ENCODE results near the gene KRTAP2-3. TPM values are rescaled to one million over a fixed set of nuclear protein-coding genes. Genes with fewer than 3 reads are reported as not detected.

The KRTAP2-3 gene
- total RNA-seq, 1 experiment from 2014 or later: 6.3 TPM

GRCh38 chr17:41076788-41077187 is 16.9 kb upstream of the KRTAP2-3 start:
- Histone ChIP-seq H3K4me1 (ENCODE audit: control insufficient read depth in 1 of 2, insufficient read depth in 2 of 2, low read length in 2 of 2) (peaks cover 0 to 58% of the 10 kb centered on the region in 2 experiments; a peak in 2 of 4 replicates), H3K79me2 (ENCODE audit: insufficient read depth, low read length) (peaks cover 80% of the 10 kb centered on the region), H3K36me3 (ENCODE audit: control insufficient read depth in 1 of 2, insufficient read depth in 2 of 2, low read length in 2 of 2) (peaks cover 0 to 76% of the 10 kb centered on the region in 2 experiments; a peak in 2 of 4 replicates), H3K4me3 (replicated peaks in 1 of 2; ENCODE audit: low read depth in 1 of 2, low read length in 2 of 2) (no peak overlapping the region), H3K9me2 (ENCODE audit: insufficient read depth) (no peaks in the 10 kb centered on the region), H2AFZ (ENCODE audit: low read depth, low read length, poor library complexity, severe bottlenecking) (no peak overlapping the region), H4K20me1 (ENCODE audit: insufficient read depth) (no peaks in the 10 kb centered on the region), H3K4me2 (ENCODE audit: low read length) (no peak overlapping the region), H3K27me3 (ENCODE audit: insufficient read depth, low read length) (no peaks in the 10 kb centered on the region), H3K9me3 (ENCODE audit: control insufficient read depth in 1 of 2, insufficient read depth in 1 of 2, low read depth in 1 of 2, low read length in 2 of 2) (no peaks in the 10 kb centered on the region), H3K9ac (ENCODE audit: low read length) (no peak overlapping the region), H3K27ac (ENCODE audit: low read depth, low read length) (no peak overlapping the region)
- no TSS peak for BruUV-seq (replicated peaks)
- ChIA-PET POLR2A (no interaction called here), RAD21 (ENCODE audit: low non-redundant PET in 1 of 2, low total read pairs in 2 of 2, uncharacterized antibody in 2 of 2, unreplicated experiment in 2 of 2) (no interaction called here), CTCF (no interaction called here)
- DNase-seq (ENCODE audit: low read depth, low spot score): no peak
- TF ChIP-seq CEBPB (IDR thresholded peaks at IDR 0.05; ENCODE audit: low read depth) (no peak), MAX (IDR thresholded peaks at IDR 0.05) (no peak), SRF (IDR thresholded peaks at IDR 0.05; ENCODE audit: low read depth) (no peak), EZH2 (IDR thresholded peaks at IDR 0.05) (no peak), SP1 (IDR thresholded peaks at IDR 0.05; ENCODE audit: low read depth) (no peak), ZNF274 (IDR thresholded peaks at IDR 0.05; ENCODE audit: low read depth, low read length) (no peak), FOSL1 (IDR thresholded peaks at IDR 0.05; ENCODE audit: low read depth) (no peak), ZBTB33 (IDR thresholded peaks at IDR 0.05; ENCODE audit: extremely low read depth, insufficient replicate concordance, low read length) (no peak), EGR1 (IDR thresholded peaks at IDR 0.05; ENCODE audit: low read depth) (no peak)
- ATAC-seq: no peak
- intact Hi-C loops (cut with micrococcal nuclease): no loop called here

GRCh38 chr17:41073676-41074075 is 13.8 kb upstream of the KRTAP2-3 start:
- ChIA-PET RAD21 (ENCODE audit: low non-redundant PET in 1 of 2, low total read pairs in 2 of 2, uncharacterized antibody in 2 of 2, unreplicated experiment in 2 of 2) (no interaction called here), POLR2A (no interaction called here), CTCF (no interaction called here)
- no TSS peak for BruUV-seq (replicated peaks)
- DNase-seq (ENCODE audit: low read depth, low spot score) (no peak), ATAC-seq (no peak)
- TF ChIP-seq SRF (IDR thresholded peaks at IDR 0.05; ENCODE audit: low read depth) (no peak), EZH2phosphoT487 (IDR thresholded peaks at IDR 0.05; ENCODE audit: borderline replicate concordance) (no peak), CTCF (IDR thresholded peaks at IDR 0.05 in 2 of 3, conservative IDR thresholded peaks at IDR 0.05 in 1 of 3; ENCODE audit: borderline replicate concordance in 1 of 3, insufficient read depth in 1 of 3, low read depth in 2 of 3, low read length in 2 of 3) (no peak)
- H3K36me3 ChIP-seq (ENCODE audit: control insufficient read depth in 1 of 2, insufficient read depth in 2 of 2, low read length in 2 of 2): peaks cover 0 to 84% of the 10 kb centered on the region in 2 experiments; a peak in 2 of 4 replicates
- H3K27ac ChIP-seq (ENCODE audit: low read depth, low read length): no peak overlapping the region
- H3K4me1 ChIP-seq (ENCODE audit: control insufficient read depth in 1 of 2, insufficient read depth in 2 of 2, low read length in 2 of 2): peaks cover 0 to 51% of the 10 kb centered on the region in 2 experiments; a peak in 2 of 4 replicates
- no peaks in the 10 kb centered on the region for H4K20me1 ChIP-seq (ENCODE audit: insufficient read depth)
- no peaks in the 10 kb centered on the region for H3K27me3 ChIP-seq (ENCODE audit: insufficient read depth, low read length)
- H3K4me2 ChIP-seq (ENCODE audit: low read length): no peak overlapping the region
- no peaks in the 10 kb centered on the region for H3K9me2 ChIP-seq (ENCODE audit: insufficient read depth)
- peaks cover 57% of the 10 kb centered on the region for H3K79me2 ChIP-seq (ENCODE audit: insufficient read depth, low read length)
- no peak overlapping the region for H2AFZ ChIP-seq (ENCODE audit: low read depth, low read length, poor library complexity, severe bottlenecking)
- H3K9me3 ChIP-seq (ENCODE audit: control insufficient read depth in 1 of 2, insufficient read depth in 1 of 2, low read depth in 1 of 2, low read length in 2 of 2): no peaks in the 10 kb centered on the region
- no peak overlapping the region for H3K4me3 ChIP-seq (replicated peaks in 1 of 2; ENCODE audit: low read depth in 1 of 2, low read length in 2 of 2)
- intact Hi-C loops (cut with micrococcal nuclease): no loop called here
- no peak overlapping the region for H3K9ac ChIP-seq (ENCODE audit: low read length)

All from HCT116 (cell line).